HG03575 (cell line): ENCODE results near the gene TACR3.
"Not testable (repeated sequence)": the region's sequence is repeated elsewhere in the genome, so short reads cannot be mapped to it uniquely, and the experiment has no call there.

Experiments
- ATAC-seq: cut with Tn5 transposase; IDR thresholded peaks from one replicate; pipeline ENCODE4 v1.9.1; 2021; ENCODE audit not compliant: unreplicated experiment, insufficient number of reproducible peaks, low FRiP score; ENCODE audit errors: extremely low read depth

Gene TACR3

DNA sequence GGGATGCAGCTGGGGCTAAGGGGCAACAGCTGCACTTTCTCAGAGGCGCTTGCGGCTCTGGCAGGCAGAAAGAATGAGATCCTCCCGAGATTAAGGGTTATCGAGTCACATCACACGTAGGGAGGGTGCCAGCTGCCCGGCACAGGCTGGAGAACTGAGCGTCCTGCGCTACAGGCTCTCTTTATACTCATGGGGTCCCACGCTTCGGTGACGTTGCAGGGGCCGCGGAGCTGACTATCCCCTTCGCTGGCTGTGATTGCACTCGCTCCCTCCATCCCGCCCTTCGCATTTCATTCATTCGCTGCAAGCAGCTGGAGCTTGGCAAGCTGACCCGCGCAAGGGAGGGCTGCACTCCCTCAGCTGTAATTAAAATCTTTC lies at the start of gene TACR3:
Gene TACR3, minus strand, starts transcription at position 156 of the 378 bp plus-strand sequence. CDS start 310 bp downstream, outside the sequence.
- ATAC-seq: no peak

DNA sequence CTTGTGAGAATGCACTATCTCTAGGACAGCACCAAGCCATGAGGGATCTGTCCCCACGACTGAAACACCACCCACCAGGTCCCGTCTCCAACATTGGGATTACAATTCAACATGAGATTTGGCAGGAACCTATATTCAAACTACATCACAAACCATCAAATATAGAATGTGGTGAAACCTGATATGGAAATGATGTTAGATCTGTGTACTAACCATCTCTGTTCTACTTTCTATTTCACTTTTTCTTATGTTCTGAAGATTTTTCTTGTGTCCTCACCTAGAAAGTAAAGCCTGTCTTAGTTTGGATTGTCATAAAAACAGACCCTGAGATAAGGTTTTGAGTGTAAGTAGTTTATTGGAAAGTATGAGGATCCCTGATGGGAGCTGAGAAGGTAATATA lies 37.8 kb upstream of the TACR3 start:
- no peak for ATAC-seq

GRCh38 chr4:103756741-103757140 lies 37.0 kb upstream of the TACR3 start:
- ATAC-seq: no peak

GRCh38 chr4:103754844-103755243 lies 35.1 kb upstream of the TACR3 start:
- ATAC-seq: no peak

- no peak for ATAC-seq
Measured at GRCh38 chr4:103753868-103754653, 34.3 kb upstream of the TACR3 start.

GRCh38 chr4:103723150-103723549 lies 3.4 kb upstream of the TACR3 start:
- ATAC-seq: not testable (repeated sequence)

- no peak for ATAC-seq
Measured at GRCh38 chr4:103721251-103721650, 1.5 kb upstream of the TACR3 start.

DNA sequence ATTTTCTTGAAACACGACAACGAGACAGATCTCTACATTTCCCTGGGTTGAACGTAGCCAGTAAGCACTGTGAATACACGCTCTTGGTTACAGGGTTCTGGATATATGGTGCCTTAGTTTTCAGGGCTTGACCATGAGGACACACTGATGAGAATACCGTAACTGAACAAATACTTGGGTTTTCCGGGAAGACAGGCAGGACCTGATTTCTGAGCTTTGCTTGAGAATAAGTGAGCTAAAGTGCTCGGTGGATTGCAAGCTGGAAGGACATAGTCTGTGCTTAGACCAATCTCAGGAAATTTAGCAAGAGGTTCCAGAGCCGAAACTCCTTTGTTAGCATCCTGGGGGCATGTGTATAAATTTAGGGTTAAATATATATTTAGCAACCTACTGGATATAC lies 876 bp upstream of the TACR3 start:
- no peak for ATAC-seq

- no peak for ATAC-seq
Measured at GRCh38 chr4:103719105-103719829, 518 bp downstream of the TACR3 start.

DNA sequence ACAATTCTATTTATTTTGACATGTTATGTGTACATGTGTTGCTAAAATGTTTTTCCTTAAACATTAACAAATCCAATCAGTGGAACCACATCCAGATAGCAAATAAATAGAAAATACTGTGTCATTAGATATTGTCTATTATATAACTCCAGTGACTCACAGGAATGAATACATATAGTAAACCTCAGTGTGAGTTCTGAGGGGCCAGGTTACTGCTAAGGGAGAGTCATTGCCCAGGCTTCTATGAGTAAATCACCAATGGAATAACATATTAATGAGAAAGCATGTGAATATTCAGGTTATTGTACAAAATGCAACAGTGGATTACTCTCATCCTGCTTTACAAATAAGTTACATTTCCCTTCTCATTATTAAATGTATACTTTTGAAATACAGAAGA lies 27.2 kb downstream of the TACR3 start:
- no peak for ATAC-seq

- no peak for ATAC-seq
Measured at GRCh38 chr4:103673983-103674382, 45.8 kb downstream of the TACR3 start.

DNA sequence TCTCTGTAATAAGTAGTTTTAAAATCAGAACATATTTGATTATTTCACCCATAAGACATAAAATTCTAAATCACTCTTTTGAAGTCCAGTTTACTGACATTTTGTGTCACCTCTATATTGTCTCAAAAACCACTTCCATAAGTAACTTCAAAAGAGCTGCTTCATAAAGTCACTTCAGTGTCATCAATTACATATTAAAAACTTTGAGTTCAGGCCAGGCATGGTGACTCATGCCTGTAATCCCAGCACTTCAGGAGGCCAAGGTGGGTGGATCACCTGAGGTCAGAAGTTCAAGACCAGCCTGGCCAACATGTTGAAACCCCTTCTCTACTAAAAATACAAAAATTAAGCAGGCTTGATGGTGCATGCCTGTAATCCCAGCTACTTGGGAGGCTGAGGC lies 53.0 kb downstream of the TACR3 start:
- not testable (repeated sequence) for ATAC-seq

DNA sequence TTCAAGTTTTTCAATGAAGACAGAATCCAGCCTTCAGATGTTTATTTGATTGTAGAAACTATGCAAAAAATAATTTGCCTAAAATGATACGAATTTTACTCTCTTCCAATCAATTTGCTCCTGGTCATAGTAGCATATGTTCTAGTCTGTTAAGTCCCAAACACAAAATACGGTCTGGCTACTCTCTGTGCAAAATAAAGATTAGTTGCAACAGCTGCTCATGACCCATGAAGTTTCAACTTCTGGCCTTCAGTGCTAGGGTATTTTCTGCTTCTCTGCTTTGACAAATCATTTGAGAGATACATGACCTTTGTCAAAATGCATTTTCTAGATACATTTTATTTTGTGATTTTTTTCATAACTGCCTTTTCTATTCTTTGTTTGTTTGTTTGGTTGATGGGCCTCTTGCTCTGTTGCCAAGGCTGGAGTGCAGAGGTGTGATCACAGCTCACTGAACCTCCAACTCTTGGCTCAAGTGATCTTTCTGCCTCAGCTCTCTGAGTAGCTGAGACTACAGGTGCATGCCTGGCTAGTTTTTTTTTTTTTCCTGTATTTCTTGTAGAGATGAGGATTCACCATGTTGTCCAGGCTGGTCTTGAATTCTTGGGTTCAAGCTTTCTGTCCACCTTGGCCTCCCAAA lies 55.2 kb downstream of the TACR3 start:
- ATAC-seq: no peak

DNA sequence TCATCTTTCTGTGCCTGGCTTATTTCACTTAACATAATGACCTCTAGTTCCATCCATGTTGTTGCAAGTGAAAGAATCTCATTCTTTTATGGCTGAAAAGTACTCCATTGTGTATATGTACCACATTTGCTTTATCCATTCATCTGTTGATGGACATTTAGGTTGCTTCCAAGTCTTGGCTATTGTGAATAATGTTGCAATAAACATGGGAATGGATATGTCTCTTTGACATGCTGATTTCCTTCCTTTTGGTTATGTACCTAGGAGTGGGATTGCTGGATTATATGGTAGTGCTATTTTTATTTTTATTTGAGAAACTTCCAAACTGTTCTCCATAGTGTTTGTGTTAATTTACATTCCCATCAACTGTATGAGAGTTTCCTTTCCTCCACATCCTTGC lies 71.2 kb downstream of the TACR3 start:
- ATAC-seq: no peak

DNA sequence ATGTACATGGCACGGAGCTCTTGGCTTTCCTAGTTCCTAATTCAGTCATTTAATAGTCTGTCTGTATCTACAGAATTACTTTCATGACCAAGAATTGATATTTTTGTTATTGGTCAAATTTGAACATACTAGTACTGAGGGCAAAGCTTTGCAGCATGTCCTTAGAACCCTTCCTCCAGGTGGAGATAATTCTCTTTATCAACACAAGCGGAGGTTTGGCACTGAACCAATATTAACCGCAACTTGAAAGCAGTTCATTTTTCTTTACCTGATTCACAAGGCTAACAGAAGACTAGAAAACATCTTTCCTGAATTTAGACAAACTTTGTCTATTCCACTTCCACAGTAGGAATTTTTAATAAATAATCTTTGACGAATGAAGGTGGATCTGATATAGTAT lies 73.8 kb downstream of the TACR3 start:
- no peak for ATAC-seq

GRCh38 chr4:103634236-103634635 lies 85.5 kb downstream of the TACR3 start:
- no peak for ATAC-seq

GRCh38 chr4:103626296-103626695 lies 93.5 kb downstream of the TACR3 start:
- no peak for ATAC-seq

GRCh38 chr4:103591841-103592240 lies 127.9 kb downstream of the TACR3 start:
- ATAC-seq: no peak

GRCh38 chr4:103567591-103567990 lies 152.2 kb downstream of the TACR3 start:
- no peak for ATAC-seq

GRCh38 chr4:103559178-103559577 lies 160.6 kb downstream of the TACR3 start:
- ATAC-seq: not testable (repeated sequence)
